Memory B cell (primary cell): ENCODE measurements around the gene BCOR.

Experiments
- ATAC-seq: fragments of 150-1000 bp; cut with Tn5 transposase; 2 replicates; pipeline ENCODE4 v1.10.0; 2021; ENCODE audit warnings: low read depth, mild to moderate bottlenecking, moderate library complexity
- DNase-seq, 2 donors: peaks; one replicate each; pipeline ENCODE4 v3.0.0; 2022; ENCODE audit warnings: low spot score in 2 of 2
- H3K27ac Mint-ChIP-seq: one replicate; pipeline ENCODE4 v1.8.0; 2022; ENCODE audit warnings: mild to moderate bottlenecking, moderate library complexity, mixed read lengths
- H3K27me3 Mint-ChIP-seq: one replicate; pipeline ENCODE4 v1.8.0; 2022; ENCODE audit warnings: mixed read lengths
- H3K36me3 Mint-ChIP-seq: one replicate; pipeline ENCODE4 v1.8.0; 2022; ENCODE audit warnings: mild to moderate bottlenecking, mixed read lengths
- H3K4me1 Mint-ChIP-seq: one replicate; pipeline ENCODE4 v1.8.0; 2022; ENCODE audit warnings: mixed read lengths
- H3K4me3 Mint-ChIP-seq: one replicate; pipeline ENCODE4 v1.8.0; 2022; ENCODE audit warnings: mild to moderate bottlenecking, moderate library complexity, mixed read lengths
- H3K9me3 Mint-ChIP-seq: one replicate; pipeline ENCODE4 v1.8.0; 2022; ENCODE audit warnings: mixed read lengths

BCOR gene

GRCh38 chrX:40087425-40088298 lies 10.1 kb downstream of the BCOR start:
- no peak for DNase-seq
- no peak overlapping the region for H3K27ac Mint-ChIP-seq
- peaks cover 38% of the 10 kb centered on the region for H3K4me1 Mint-ChIP-seq
- H3K9me3 Mint-ChIP-seq = no peaks in the 10 kb centered on the region
- H3K27me3 Mint-ChIP-seq = no peaks in the 10 kb centered on the region
- no peak overlapping the region for H3K4me3 Mint-ChIP-seq
- no peak for ATAC-seq
- H3K36me3 Mint-ChIP-seq = no peaks in the 10 kb centered on the region

- H3K4me3 Mint-ChIP-seq = no peak overlapping the region
- no peak for DNase-seq
- no peaks in the 10 kb centered on the region for H3K9me3 Mint-ChIP-seq
- no peak for ATAC-seq
- no peaks in the 10 kb centered on the region for H3K36me3 Mint-ChIP-seq
- H3K27ac Mint-ChIP-seq = no peak overlapping the region
- no peaks in the 10 kb centered on the region for H3K27me3 Mint-ChIP-seq
- H3K4me1 Mint-ChIP-seq = peaks cover 35% of the 10 kb centered on the region
These were observed 11.0 kb downstream of the BCOR start for GRCh38 chrX:40086569-40087335.

GRCh38 chrX:40085714-40086113 lies 12.0 kb downstream of the BCOR start:
- Mint-ChIP-seq H3K4me1 (peaks cover 29% of the 10 kb centered on the region), H3K4me3 (no peak overlapping the region), H3K27me3 (no peaks in the 10 kb centered on the region), H3K36me3 (no peaks in the 10 kb centered on the region), H3K27ac (no peak overlapping the region), H3K9me3 (no peaks in the 10 kb centered on the region)
- ATAC-seq (no peak), DNase-seq (no peak)

- Mint-ChIP-seq H3K27ac (no peak overlapping the region), H3K9me3 (no peaks in the 10 kb centered on the region), H3K4me3 (no peak overlapping the region), H3K4me1 (peaks cover 29% of the 10 kb centered on the region), H3K36me3 (no peaks in the 10 kb centered on the region), H3K27me3 (no peaks in the 10 kb centered on the region)
- ATAC-seq = no peak
- DNase-seq = no peak
These were observed 12.6 kb downstream of the BCOR start for GRCh38 chrX:40085102-40085551.

GRCh38 chrX:40084471-40085101 lies 13.2 kb downstream of the BCOR start:
- Mint-ChIP-seq H3K27ac (no peak overlapping the region), H3K4me3 (peak overlapping the region; percentile 68), H3K4me1 (peaks cover 29% of the 10 kb centered on the region), H3K27me3 (no peaks in the 10 kb centered on the region), H3K9me3 (no peaks in the 10 kb centered on the region), H3K36me3 (no peaks in the 10 kb centered on the region)
- no peak for ATAC-seq
- DNase-seq = no peak

GRCh38 chrX:40083979-40084359 lies 13.8 kb downstream of the BCOR start:
- Mint-ChIP-seq H3K9me3 (no peaks in the 10 kb centered on the region), H3K4me1 (peaks cover 24% of the 10 kb centered on the region), H3K36me3 (no peaks in the 10 kb centered on the region), H3K27me3 (no peaks in the 10 kb centered on the region), H3K27ac (no peak overlapping the region), H3K4me3 (peak overlapping the region; percentile 68)
- ATAC-seq (no peak), DNase-seq (no peak)

GRCh38 chrX:40083120-40083978 lies 14.4 kb downstream of the BCOR start:
- Mint-ChIP-seq H3K27me3 (no peaks in the 10 kb centered on the region), H3K27ac (no peak overlapping the region), H3K36me3 (no peaks in the 10 kb centered on the region), H3K4me3 (peak overlapping the region; percentile 68), H3K4me1 (peaks cover 20% of the 10 kb centered on the region), H3K9me3 (no peaks in the 10 kb centered on the region)
- peak; percentile 75 for ATAC-seq
- DNase-seq = peak in 1 of 2 donors; percentile 18

- no peak for DNase-seq
- peak; percentile 20 for ATAC-seq
- Mint-ChIP-seq H3K4me1 (peaks cover 22% of the 10 kb centered on the region), H3K27ac (no peak overlapping the region), H3K36me3 (no peaks in the 10 kb centered on the region), H3K27me3 (no peaks in the 10 kb centered on the region), H3K9me3 (no peaks in the 10 kb centered on the region), H3K4me3 (peak overlapping the region; percentile 62)
These were observed 15.2 kb downstream of the BCOR start for GRCh38 chrX:40082447-40083119.

GRCh38 chrX:40081679-40082068 lies 16.1 kb downstream of the BCOR start:
- H3K36me3 Mint-ChIP-seq = no peaks in the 10 kb centered on the region
- ATAC-seq (no peak), DNase-seq (no peak)
- peak overlapping the region; percentile 34 for H3K4me3 Mint-ChIP-seq
- H3K9me3 Mint-ChIP-seq = no peaks in the 10 kb centered on the region
- H3K27ac Mint-ChIP-seq = no peak overlapping the region
- H3K27me3 Mint-ChIP-seq = no peaks in the 10 kb centered on the region
- peaks cover 21% of the 10 kb centered on the region for H3K4me1 Mint-ChIP-seq

GRCh38 chrX:40080894-40081678 lies 16.7 kb downstream of the BCOR start:
- ATAC-seq (no peak), DNase-seq (no peak)
- H3K4me3 Mint-ChIP-seq = no peak overlapping the region
- peaks cover 16% of the 10 kb centered on the region for H3K4me1 Mint-ChIP-seq
- no peaks in the 10 kb centered on the region for H3K27me3 Mint-ChIP-seq
- peaks cover 2% of the 10 kb centered on the region for H3K36me3 Mint-ChIP-seq
- no peaks in the 10 kb centered on the region for H3K9me3 Mint-ChIP-seq
- H3K27ac Mint-ChIP-seq = no peak overlapping the region

GRCh38 chrX:40079572-40079971 lies 18.2 kb downstream of the BCOR start:
- Mint-ChIP-seq H3K36me3 (peaks cover 2% of the 10 kb centered on the region), H3K9me3 (no peaks in the 10 kb centered on the region), H3K27me3 (no peaks in the 10 kb centered on the region), H3K27ac (no peak overlapping the region), H3K4me1 (peaks cover 10% of the 10 kb centered on the region), H3K4me3 (no peak overlapping the region)
- no peak for ATAC-seq
- DNase-seq = no peak

- Mint-ChIP-seq H3K4me1 (peaks cover 8% of the 10 kb centered on the region), H3K27me3 (no peaks in the 10 kb centered on the region), H3K27ac (peak overlapping the region; percentile 55), H3K4me3 (no peak overlapping the region), H3K9me3 (no peaks in the 10 kb centered on the region), H3K36me3 (peaks cover 2% of the 10 kb centered on the region)
- no peak for DNase-seq
- no peak for ATAC-seq
These were observed 19.1 kb downstream of the BCOR start for GRCh38 chrX:40078489-40079227.
